B cell (primary cell): ENCODE measurements around the gene SLC7A5. TPM values are rescaled to one million over a fixed set of nuclear protein-coding genes. Genes with fewer than 3 reads are reported as not detected.

Experiments used
- ATAC-seq: fragments of 200-7000 bp; cut with Tn5 transposase; one replicate; pipeline ENCODE4 v1.10.0; 2021; ENCODE audit warnings: low read depth, mild to moderate bottlenecking, moderate number of reproducible peaks, moderate library complexity
- CTCF ChIA-PET: fragments of 350-600 bp; sonication (Branson Sonifier 250); formaldehyde crosslinking; loops from one replicate; lab custom pipeline; 2021; ENCODE audit warnings: antibody characterized with exemption, inconsistent platforms; lab: Charles Lee
- POLR2A ChIA-PET: fragments of 350-600 bp; sonication (Branson Sonifier 250); formaldehyde crosslinking; loops from one replicate; lab custom pipeline; 2021; ENCODE audit warnings: antibody characterized with exemption; lab: Charles Lee
- DNase-seq: peaks from one replicate; pipeline ENCODE4 v3.0.0; 2013
- H2AFZ ChIP-seq: 2 replicates; pipeline ENCODE4 v1.6.1; 2012; ENCODE audit warnings: mild to moderate bottlenecking, low read depth, low read length; ENCODE audit not compliant: insufficient read depth, poor library complexity, severe bottlenecking
- H3K27ac ChIP-seq, 2 donors: 1 replicate in 1 of 2; 2 replicates in 1 of 2; pipeline ENCODE4 v1.5.1; 2012 to 2013; ENCODE audit warnings: low read length in 2 of 2, mild to moderate bottlenecking in 2 of 2, moderate library complexity in 1 of 2
- H3K27me3 ChIP-seq, 4 experiments: fragments of 200-600 bp in 1 of 4; sonication (generic) in 1 of 4; replicated peaks in 1 of 4; 1 replicate in 2 of 4; 2 replicates in 2 of 4; pipeline versions ENCODE4 v1.6.1 to v1.7.0; 2013 to 2016; ENCODE audit warnings: low read length in 3 of 4, mild to moderate bottlenecking in 2 of 4, mixed read lengths in 1 of 4, moderate library complexity in 1 of 4; ENCODE audit not compliant: insufficient read depth in 4 of 4, control insufficient read depth in 3 of 4; ENCODE audit errors: control extremely low read depth in 1 of 4
- H3K36me3 ChIP-seq, 2 experiments: replicated peaks in 1 of 2; 1 replicate in 1 of 2; 2 replicates in 1 of 2; pipeline versions ENCODE4 v1.6.1 to v1.7.1; 2013; ENCODE audit warnings: low read length in 1 of 2; ENCODE audit not compliant: insufficient read depth in 2 of 2, control insufficient read depth in 1 of 2; ENCODE audit errors: control extremely low read depth in 1 of 2, extremely low read depth in 1 of 2
- H3K4me1 ChIP-seq, 2 donors: fragments of 200-600 bp in 1 of 2; sonication (generic) in 1 of 2; 1 replicate in 1 of 2; 2 replicates in 1 of 2; pipeline versions ENCODE4 v1.5.1 to v1.6.1; 2013 to 2017; ENCODE audit warnings: low read length in 2 of 2; ENCODE audit not compliant: control insufficient read depth in 2 of 2, insufficient read depth in 2 of 2
- H3K4me2 ChIP-seq: replicated peaks from 2 replicates; pipeline ENCODE3; 2012; ENCODE audit warnings: mild to moderate bottlenecking, low read depth, low read length; ENCODE audit not compliant: poor library complexity, severe bottlenecking
- H3K4me3 ChIP-seq, 5 experiments: fragments of 200-600 bp in 1 of 5; sonication (generic) in 1 of 5; 1 replicate in 3 of 5; 2 replicates in 2 of 5; pipeline versions ENCODE4 v1.5.1 to v1.7.0; 2011 to 2016; ENCODE audit warnings: low read length in 4 of 5, mild to moderate bottlenecking in 4 of 5, low read depth in 2 of 5, control low read depth in 1 of 5, moderate library complexity in 1 of 5; ENCODE audit not compliant: insufficient read depth in 1 of 5; ENCODE audit errors: control extremely low read depth in 1 of 5, extremely low read depth in 1 of 5
- H3K79me2 ChIP-seq: fragments of 200-600 bp; sonication (generic); one replicate; pipeline ENCODE4 v1.6.0; 2016; ENCODE audit warnings: low read length; ENCODE audit not compliant: control insufficient read depth, insufficient read depth
- H3K9ac ChIP-seq: fragments of 200-600 bp; sonication (generic); 2 replicates; pipeline ENCODE4 v1.6.1; 2017; ENCODE audit warnings: mild to moderate bottlenecking, low read length, moderate library complexity
- H3K9me3 ChIP-seq, 3 donors: one replicate each; pipeline versions ENCODE4 v1.6.1 to v1.7.1; 2013; ENCODE audit warnings: low read length in 2 of 3; ENCODE audit not compliant: control insufficient read depth in 2 of 3, insufficient read depth in 1 of 3; ENCODE audit errors: control extremely low read depth in 1 of 3
- H4K20me1 ChIP-seq: 2 replicates; pipeline ENCODE4 v1.6.0; 2012; ENCODE audit warnings: mild to moderate bottlenecking, low read length; ENCODE audit not compliant: insufficient read depth, control insufficient read depth, poor library complexity, severe bottlenecking
- H3K27ac Mint-ChIP-seq: one replicate; pipeline ENCODE4 v1.8.0; 2021; ENCODE audit warnings: mixed read lengths
- H3K27me3 Mint-ChIP-seq: one replicate; pipeline ENCODE4 v1.8.0; 2021; ENCODE audit warnings: mixed read lengths
- H3K4me1 Mint-ChIP-seq: one replicate; pipeline ENCODE4 v1.8.0; 2021; ENCODE audit warnings: mixed read lengths
- H3K4me3 Mint-ChIP-seq: one replicate; pipeline ENCODE4 v1.8.0; 2021; ENCODE audit warnings: mixed read lengths
- H3K9me3 Mint-ChIP-seq: one replicate; pipeline ENCODE4 v1.8.0; 2022; ENCODE audit warnings: mixed read lengths; ENCODE audit not compliant: insufficient read depth
- CTCF ChIP-seq: fragments of 200-600 bp; IDR thresholded peaks from one replicate; pipeline ENCODE4 v1.8.0; 2022; ENCODE audit warnings: antibody characterized with exemption, mild to moderate bottlenecking
- EZH2 ChIP-seq: IDR thresholded peaks from 2 replicates; pipeline ENCODE4 v1.6.1; 2012; ENCODE audit warnings: borderline replicate concordance, low read depth, mild to moderate bottlenecking, moderate library complexity, low read length; ENCODE audit not compliant: insufficient read depth, poor library complexity, severe bottlenecking
- WGBS: methylation state at CpG from one replicate; pipeline ENCODE4 v1.1.5; 2013; ENCODE audit warnings: missing lambda C conversion rate; ENCODE audit not compliant: insufficient coverage; 5-methylcytosine and 5-hydroxymethylcytosine counted together
- intact Hi-C: fragments of 100-400 bp; cut with micrococcal nuclease; formaldehyde crosslinking; loops from one replicate; pipeline ENCODE4 v1.10.0; 2022
- polyA plus RNA-seq: library from polyadenylated mRNA; depleted of rRNA; stranded (reverse); fragments of >200 nt; gene quantifications from 2 replicates; pipeline ENCODE4 v1.2.3, GENCODE V29; 2012
- total RNA-seq, 2 donors: library from RNA; stranded (reverse); fragments of 120-200 nt in 1 of 2; gene quantifications; 1 replicate in 1 of 2; 2 replicates in 1 of 2; pipeline versions ENCODE4 v1.2.3 to v1.2.4, GENCODE V29; 2013 to 2022

Gene SLC7A5
- total and polyA plus RNA-seq, 2 donors (not counting 1 experiment from before 2014, with no cell fraction given) = 2.5 to 20.9 TPM

- Mint-ChIP-seq H3K4me3 (no peak overlapping the region), H3K4me1 (no peaks in the 10 kb centered on the region), H3K9me3 (no peaks in the 10 kb centered on the region), H3K27me3 (no peaks in the 10 kb centered on the region), H3K27ac (no peak overlapping the region)
- ChIA-PET CTCF (interaction anchor here (1.0 to 2.9 kb wide), 2 partner anchors 15 kb away, joined by 3 to 18 read pairs; no protein-coding TSS in a partner anchor), POLR2A (no interaction called here)
- no peak for ATAC-seq
- Histone ChIP-seq H3K4me3 (no peak overlapping the region), H3K4me2 (no peak overlapping the region), H3K79me2 (no peaks in the 10 kb centered on the region), H3K27me3 (no peaks in the 10 kb centered on the region), H4K20me1 (no peaks in the 10 kb centered on the region), H3K36me3 (no peaks in the 10 kb centered on the region), H3K4me1 (no peaks in the 10 kb centered on the region), H3K9ac (no peak overlapping the region), H3K9me3 (peaks cover 0 to under 1% (median 0%) of the 10 kb centered on the region in 3 donors), H2AFZ (no peak overlapping the region), H3K27ac (no peak overlapping the region)
- intact Hi-C loops = no loop called here
- WGBS = 78% methylated on average over 5 of the region's 14 CpGs
- TF ChIP-seq EZH2 (no peak), CTCF (no peak)
- no peak for DNase-seq
Measured at GRCh38 chr16:87794485-87795078, 74.7 kb downstream of the SLC7A5 start.

- Mint-ChIP-seq H3K27me3 (no peaks in the 10 kb centered on the region), H3K4me3 (no peak overlapping the region), H3K27ac (no peak overlapping the region), H3K4me1 (no peaks in the 10 kb centered on the region), H3K9me3 (no peaks in the 10 kb centered on the region)
- WGBS = 93% methylated on average over 7 of the region's 7 CpGs
- DNase-seq = no peak
- Histone ChIP-seq H3K9ac (no peak overlapping the region), H3K79me2 (no peaks in the 10 kb centered on the region), H3K9me3 (no peaks in the 10 kb centered on the region), H3K4me3 (no peak overlapping the region), H3K4me2 (no peak overlapping the region), H2AFZ (no peak overlapping the region), H3K36me3 (no peaks in the 10 kb centered on the region), H3K27ac (no peak overlapping the region), H4K20me1 (no peaks in the 10 kb centered on the region), H3K27me3 (no peaks in the 10 kb centered on the region), H3K4me1 (no peaks in the 10 kb centered on the region)
- intact Hi-C loops = no loop called here
- ATAC-seq = no peak
- POLR2A ChIA-PET = interaction anchor here (0.6 kb wide), 1 partner anchor 18 kb away, joined by 3 read pairs; no protein-coding TSS in a partner anchor
- CTCF ChIA-PET = interaction anchor here (2.9 kb wide), 1 partner anchor 13 kb away, joined by 18 read pairs; no protein-coding TSS in a partner anchor
- TF ChIP-seq EZH2 = no peak
- TF ChIP-seq CTCF = no peak
Measured at GRCh38 chr16:87792205-87792565, 77.1 kb downstream of the SLC7A5 start.
